ENCODE measurements around the gene KYAT1.
"Not testable (repeated sequence)": the region's sequence is repeated elsewhere in the genome, so short reads cannot be mapped to it uniquely, and the experiment has no call there.

Gene KYAT1

GRCh38 chr9:128877852-128878251 lies 3.9 kb downstream of the KYAT1 start:
- no peak for TF ChIP-seq CTCF (IDR thresholded peaks at IDR 0.05; ENCODE audit: unreplicated experiment in 3 of 3)
- Mint-ChIP-seq H3K4me3 (no peak overlapping the region), H3K27ac (no peak overlapping the region), H3K27me3 (ENCODE audit: low read depth) (peaks cover 9% of the 10 kb centered on the region), H3K4me1 (peaks cover 15% of the 10 kb centered on the region), H3K9me3 (no peaks in the 10 kb centered on the region), H3K36me3 (ENCODE audit: low read depth) (no peaks in the 10 kb centered on the region)

DNA sequence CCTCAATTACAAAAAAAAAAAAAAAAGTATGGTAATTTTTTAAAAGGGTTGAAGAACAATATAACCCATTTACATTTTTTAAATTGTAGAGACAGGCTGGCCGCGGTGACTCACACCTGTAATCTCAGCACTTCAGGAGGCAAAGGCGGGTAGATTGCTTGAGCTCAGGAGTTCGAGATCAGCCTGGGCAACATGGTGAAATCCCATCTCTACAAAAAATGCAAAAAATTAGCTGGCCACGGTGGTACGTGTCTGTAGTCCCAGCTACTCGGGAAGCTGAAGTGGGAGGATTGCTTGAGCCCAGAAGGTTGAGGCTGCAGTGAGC lies 10.8 kb downstream of the KYAT1 start:
- H3K9me3 Mint-ChIP-seq; H3K4me1 Mint-ChIP-seq; H3K27me3 Mint-ChIP-seq (ENCODE audit: low read depth); H3K4me3 Mint-ChIP-seq; H3K36me3 Mint-ChIP-seq (ENCODE audit: low read depth): not testable (repeated sequence)
- peak overlapping the region in 1 of 3 experiments; percentile 89 for H3K27ac Mint-ChIP-seq

GRCh38 chr9:128870128-128870940 lies 11.4 kb downstream of the KYAT1 start:
- Mint-ChIP-seq H3K4me3 (no peak overlapping the region), H3K27ac (peak overlapping the region in 2 of 3 experiments; percentile 34 to 89), H3K9me3 (no peaks in the 10 kb centered on the region), H3K27me3 (ENCODE audit: low read depth) (no peaks in the 10 kb centered on the region), H3K4me1 (no peaks in the 10 kb centered on the region), H3K36me3 (ENCODE audit: low read depth) (no peaks in the 10 kb centered on the region)
- no peak for TF ChIP-seq CTCF (IDR thresholded peaks at IDR 0.05; ENCODE audit: unreplicated experiment in 3 of 3)

DNA sequence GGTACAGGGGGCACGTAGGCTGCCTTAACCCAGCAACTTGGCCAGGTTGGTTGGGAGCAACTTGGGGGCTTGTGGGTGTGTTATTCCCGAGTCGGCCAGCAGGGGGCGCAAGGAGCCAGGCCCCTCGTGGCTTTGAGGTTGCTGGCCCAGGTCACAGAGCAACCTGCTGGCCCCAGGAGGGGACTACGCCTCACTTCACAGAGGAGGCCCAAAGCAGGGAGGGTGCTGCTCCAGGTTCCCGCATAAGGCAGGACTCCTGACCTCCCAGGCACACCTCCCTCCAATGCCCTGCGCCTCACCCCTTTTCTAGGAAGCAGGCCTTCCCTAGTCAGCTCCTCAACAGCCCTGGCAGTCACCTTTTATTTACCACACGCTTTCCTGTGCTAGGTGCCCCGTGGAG lies 18.1 kb downstream of the KYAT1 start:
- H3K27ac Mint-ChIP-seq, result peak overlapping the region in 1 of 3 experiments; percentile 49
- H3K4me3 Mint-ChIP-seq, result no peak overlapping the region
- TF ChIP-seq CTCF (IDR thresholded peaks at IDR 0.05; ENCODE audit: unreplicated experiment in 3 of 3), result peak; percentile 86 to 88 (median 87)
- no peaks in the 10 kb centered on the region for H3K27me3 Mint-ChIP-seq (ENCODE audit: low read depth)
- no peaks in the 10 kb centered on the region for H3K9me3 Mint-ChIP-seq
- H3K4me1 Mint-ChIP-seq, result peaks cover 11% of the 10 kb centered on the region
- no peaks in the 10 kb centered on the region for H3K36me3 Mint-ChIP-seq (ENCODE audit: low read depth)

GRCh38 chr9:128862401-128862851 lies 19.3 kb downstream of the KYAT1 start:
- Mint-ChIP-seq H3K27me3 (ENCODE audit: low read depth) (no peaks in the 10 kb centered on the region), H3K9me3 (no peaks in the 10 kb centered on the region), H3K4me1 (peaks cover 11% of the 10 kb centered on the region), H3K36me3 (ENCODE audit: low read depth) (no peaks in the 10 kb centered on the region), H3K27ac (peak overlapping the region in 2 of 3 experiments; percentile 37 to 86), H3K4me3 (no peak overlapping the region)
- no peak for TF ChIP-seq CTCF (IDR thresholded peaks at IDR 0.05; ENCODE audit: unreplicated experiment in 3 of 3)

GRCh38 chr9:128861501-128861900 lies 20.2 kb downstream of the KYAT1 start:
- H3K9me3 Mint-ChIP-seq, result no peaks in the 10 kb centered on the region
- H3K4me3 Mint-ChIP-seq, result no peak overlapping the region
- H3K36me3 Mint-ChIP-seq (ENCODE audit: low read depth), result no peaks in the 10 kb centered on the region
- peaks cover 20% of the 10 kb centered on the region for H3K4me1 Mint-ChIP-seq
- no peaks in the 10 kb centered on the region for H3K27me3 Mint-ChIP-seq (ENCODE audit: low read depth)
- no peak for TF ChIP-seq CTCF (IDR thresholded peaks at IDR 0.05; ENCODE audit: unreplicated experiment in 3 of 3)
- peak overlapping the region in 2 of 3 experiments; percentile 26 to 97 for H3K27ac Mint-ChIP-seq

Data from nephron (organoid).